ENCODE results near the gene ANXA5. TPM values are rescaled to one million over a fixed set of nuclear protein-coding genes. Genes with fewer than 3 reads are reported as not detected.

The ANXA5 gene
- total RNA-seq, 1 experiment from 2014 or later, result 231 TPM

GRCh38 chr4:121632636-121633035 lies 64.1 kb downstream of the ANXA5 start:
- Histone ChIP-seq H2BK12ac (ENCODE audit: insufficient read length, low read depth, low read length) (no peak overlapping the region), H3T11ph (ENCODE audit: low read length) (no peak overlapping the region), H3K18ac (ENCODE audit: insufficient read length, low read depth, low read length) (no peak overlapping the region), H4K20me1 (ENCODE audit: control insufficient read depth, insufficient read depth, insufficient read length) (no peaks in the 10 kb centered on the region), H3K79me2 (ENCODE audit: insufficient read depth, low read length) (no peaks in the 10 kb centered on the region), H3K9me3 (ENCODE audit: control insufficient read depth, low read depth, low read length) (no peaks in the 10 kb centered on the region), H2BK5ac (ENCODE audit: insufficient read length, low read length) (no peak overlapping the region), H2BK120ac (ENCODE audit: low read depth, low read length, poor library complexity, severe bottlenecking) (no peak overlapping the region), H3K23ac (ENCODE audit: insufficient read length, low read depth, low read length) (no peak overlapping the region), H4K5ac (ENCODE audit: insufficient read length, low read depth, low read length) (no peak overlapping the region), H2AK5ac (ENCODE audit: insufficient read length, low read length) (no peak overlapping the region), H3K4ac (ENCODE audit: low read depth, low read length) (no peak overlapping the region), H2AFZ (ENCODE audit: low read length) (no peak overlapping the region), H2BK20ac (ENCODE audit: low read depth, low read length, poor library complexity, severe bottlenecking) (no peak overlapping the region), H3K23me2 (ENCODE audit: insufficient read length, low read depth, low read length, poor library complexity, severe bottlenecking) (no peaks in the 10 kb centered on the region), H2BK15ac (ENCODE audit: low read depth, low read length) (no peak overlapping the region), H4K8ac (replicated peaks; ENCODE audit: insufficient read length, low read depth, low read length) (no peak overlapping the region), H3K79me1 (ENCODE audit: insufficient read depth, low read depth, low read length, poor library complexity, severe bottlenecking) (no peaks in the 10 kb centered on the region), H3K56ac (ENCODE audit: insufficient read length, low read depth, low read length) (no peak overlapping the region), H3K9ac (ENCODE audit: extremely low read depth, insufficient read length, low read length) (no peak overlapping the region), H3K27ac (ENCODE audit: insufficient read length, low read depth, low read length) (no peak overlapping the region), H3K27me3 (ENCODE audit: insufficient read depth, low read length) (no peaks in the 10 kb centered on the region), H3K4me2 (ENCODE audit: insufficient read depth, insufficient read length, low read length) (no peak overlapping the region), H3K14ac (ENCODE audit: insufficient read depth, low read length) (no peak overlapping the region), H3K4me1 (ENCODE audit: insufficient read depth, low read length) (0 out of 2 replicates have a peak, but pooled peaks cover 3% of the 10 kb centered on the region), H4K91ac (ENCODE audit: insufficient read length, low read depth, low read length) (no peak overlapping the region)
- Mint-ChIP-seq H3K9me3 (no peaks in the 10 kb centered on the region), H3K27ac (peak overlapping the region in 1 of 3 experiments; percentile 36; a peak in 1 of 7 replicates), H3K4me1 (peaks cover 9% of the 10 kb centered on the region in 2 experiments), H3K36me3 (ENCODE audit: insufficient read depth in 1 of 3, low read depth in 3 of 3) (no peaks in the 10 kb centered on the region), H3K27me3 (ENCODE audit: low read depth) (no peaks in the 10 kb centered on the region), H3K4me3 (no peak overlapping the region)
- WGBS (ENCODE audit: extremely low coverage, insufficient read length, low lambda C conversion rate), result no CpG with 5 or more reads among the region's 9 CpGs
- DNase-seq, result no peak
- TF ChIP-seq CTCF (conservative IDR thresholded peaks at IDR 0.05), result no peak

Other genes starting within 250 kb of the ANXA5 start
- 1.0 and 1.2 TPM in 2 replicates for gene SMIM43, start 68.2 kb upstream of the ANXA5 start, total RNA-seq (2021)
- gene EXOSC9, start 104.3 kb upstream of the ANXA5 start, total RNA-seq (2021), result 68.6 and 69.1 TPM in 2 replicates
- 89.0 and 89.2 TPM in 2 replicates for gene CCNA2, start 126.9 kb upstream of the ANXA5 start, total RNA-seq (2021)
- 26.2 and 28.5 TPM in 2 replicates for gene BBS7, start 173.5 kb upstream of the ANXA5 start, total RNA-seq (2021)